Measurements from ENCODE around the gene CCIN.

DNA sequence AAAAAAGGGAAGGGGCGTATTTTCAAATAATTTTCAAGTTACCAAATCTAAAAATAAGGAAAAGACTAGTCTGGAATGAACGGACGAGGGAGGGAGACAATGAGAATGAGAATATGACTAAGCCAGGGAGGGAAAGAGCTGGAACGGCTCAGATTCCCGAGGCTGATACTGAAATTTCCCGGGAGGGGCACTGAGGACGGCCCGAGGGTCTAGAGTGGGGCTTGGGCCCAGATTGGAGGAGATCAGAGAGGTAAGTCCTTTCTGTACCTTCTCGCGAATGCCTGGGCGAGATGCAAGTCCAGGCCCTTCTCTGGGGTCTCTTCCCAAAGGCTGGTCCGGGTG is 3.4 kb upstream of the CCIN start:
- no peak for TF ChIP-seq CTCF (IDR thresholded peaks at IDR 0.05)
- no peak for TF ChIP-seq POLR2A (IDR thresholded peaks at IDR 0.05)

All from Peyer's patch (tissue), 4 donors.